ENCODE data around the gene CSTF1.

Gene CSTF1

DNA sequence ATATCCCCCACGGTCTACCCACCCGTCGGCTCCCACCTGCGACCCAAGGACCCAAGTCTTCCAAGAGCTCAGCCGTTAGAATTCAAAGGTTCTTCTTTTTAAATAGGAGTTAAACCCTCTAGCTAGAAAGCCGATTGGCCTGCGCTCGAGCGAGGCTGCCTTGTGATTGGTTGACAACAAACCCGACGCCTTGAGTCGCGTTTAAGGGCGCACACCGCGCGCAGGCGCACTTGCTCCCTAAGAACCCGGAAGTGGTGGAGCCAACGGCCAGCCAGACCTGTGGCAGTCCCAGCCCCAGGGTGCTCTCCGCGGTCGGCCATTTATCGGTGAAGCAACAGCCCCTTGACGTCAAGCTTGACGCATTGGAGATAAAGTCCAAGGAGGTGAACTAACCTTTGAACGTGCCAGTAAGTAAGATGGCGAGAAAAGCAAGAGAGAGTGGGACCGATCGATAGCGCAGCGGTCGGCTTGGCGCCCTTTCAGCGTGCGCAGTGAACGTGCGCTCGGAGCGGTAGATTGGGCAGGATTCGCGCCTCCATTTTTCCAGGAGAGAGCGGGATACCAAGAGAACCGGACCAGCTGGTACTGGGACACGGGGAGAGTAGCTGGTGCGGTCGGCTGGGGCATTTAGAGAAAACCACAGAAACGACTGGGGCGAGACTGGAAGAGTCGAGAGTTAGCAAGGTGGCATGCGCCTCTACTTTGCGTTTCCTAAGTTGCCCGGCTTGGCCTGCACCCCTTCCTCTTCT, at the start of gene CSTF1, which contains the start of gene AURKA:
Gene CSTF1 (plus strand): TSS at position 514 of the 749 bp plus-strand sequence. CDS start 2,908 bp downstream, outside the sequence.
Gene AURKA (minus strand): TSS at position 84 of the 749 bp plus-strand sequence. CDS start 4,018 bp downstream, outside the sequence.
- DNase-seq: peak; percentile 94

DNA sequence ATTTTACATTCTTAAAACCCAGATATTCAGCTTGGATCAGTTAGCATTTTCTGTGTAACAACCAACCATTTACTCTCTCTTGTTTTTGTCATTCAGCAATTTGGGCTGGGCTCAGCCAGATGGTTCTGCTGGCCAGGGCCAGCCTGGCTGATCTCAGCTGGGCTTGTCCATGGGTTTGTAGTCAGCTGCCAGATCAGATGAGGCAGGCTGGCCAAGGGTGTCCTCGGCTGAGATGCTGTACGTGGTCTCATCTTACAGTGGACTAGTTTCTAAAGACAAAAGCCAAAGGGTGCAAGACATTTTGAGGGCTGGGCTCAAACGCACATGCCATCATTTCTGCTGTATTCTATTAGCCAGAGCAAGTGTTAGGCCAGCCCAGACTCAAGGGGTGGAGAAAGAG, 49.7 kb upstream of the CSTF1 start:
- DNase-seq: no peak

DNA sequence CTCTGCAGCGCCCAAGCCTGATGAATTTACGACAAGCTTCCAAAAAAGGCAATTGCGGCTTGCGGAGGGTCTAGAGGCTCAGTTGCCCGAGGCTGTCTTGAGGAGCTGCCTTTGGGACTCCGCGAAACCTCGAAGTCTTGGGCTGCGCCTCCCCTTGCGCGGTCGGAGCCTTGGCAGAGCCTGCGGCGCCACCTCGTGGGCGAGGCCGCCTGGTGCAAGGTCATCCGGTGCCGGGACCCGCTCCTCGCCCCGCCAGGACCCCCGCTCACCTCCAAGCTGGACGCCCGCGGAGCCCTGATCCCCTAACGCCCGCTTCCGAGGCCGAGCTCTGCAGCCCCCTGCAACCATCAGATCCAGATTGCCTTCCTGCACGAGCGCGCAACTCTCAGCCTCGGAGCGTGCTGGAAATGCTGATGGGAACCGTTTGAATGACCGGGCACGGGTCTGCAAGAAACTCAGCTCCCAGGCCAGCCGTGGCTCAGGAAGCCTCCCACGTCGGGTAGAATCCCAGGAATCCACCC, 48.5 kb upstream of the CSTF1 start:
- no peak for DNase-seq

DNA sequence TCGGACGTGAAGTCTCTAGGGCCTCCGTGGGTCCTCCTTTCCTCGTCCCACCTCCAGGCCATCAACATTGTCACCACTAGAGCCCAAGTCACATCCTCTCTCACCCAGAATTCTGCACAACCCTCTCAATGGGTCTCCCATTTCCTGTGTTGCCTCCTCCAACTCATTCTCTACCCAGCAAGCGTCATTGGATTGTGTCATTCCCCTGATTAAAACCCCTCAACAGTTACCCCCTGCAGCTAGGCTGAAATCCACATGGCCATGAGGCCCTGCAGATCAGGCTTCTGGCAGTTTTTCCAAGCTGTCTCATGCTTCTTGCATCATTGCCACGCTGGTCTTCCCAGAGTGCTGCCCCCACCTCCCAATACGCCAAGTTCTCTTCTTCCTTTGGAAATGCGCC, 46.5 kb upstream of the CSTF1 start:
- DNase-seq: no peak

DNA sequence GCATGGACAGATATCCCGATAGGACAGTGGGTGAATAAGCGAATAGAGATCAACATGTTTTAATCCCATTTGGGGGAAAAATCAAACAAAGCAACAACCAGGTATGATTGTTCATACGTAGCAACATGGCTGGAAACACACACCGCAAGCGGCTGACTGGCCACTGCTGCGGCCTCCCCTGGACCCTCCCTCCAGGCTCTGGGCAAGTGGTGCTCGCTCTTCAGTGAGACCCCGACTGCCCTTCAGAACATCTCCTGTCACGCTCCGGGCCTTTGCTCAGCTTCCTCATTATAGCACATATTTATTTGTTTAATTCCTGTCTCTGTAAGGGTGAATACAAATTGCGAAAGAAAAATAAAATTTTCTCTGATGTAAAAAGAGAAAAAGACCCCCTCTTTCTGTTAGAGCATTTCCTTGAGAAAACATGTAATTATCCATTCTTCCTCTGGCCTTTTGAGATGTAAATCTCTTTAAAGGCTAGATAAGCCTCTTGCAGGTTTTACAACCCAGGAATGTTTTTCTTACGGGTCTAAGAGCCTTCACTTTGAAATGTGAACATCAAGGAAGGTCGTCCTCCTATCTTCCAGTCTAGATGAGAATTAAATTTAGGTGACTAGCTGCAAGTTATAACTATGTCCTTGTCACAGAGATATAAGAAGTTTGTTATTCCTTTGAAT, 44.7 kb upstream of the CSTF1 start:
- DNase-seq: no peak

DNA sequence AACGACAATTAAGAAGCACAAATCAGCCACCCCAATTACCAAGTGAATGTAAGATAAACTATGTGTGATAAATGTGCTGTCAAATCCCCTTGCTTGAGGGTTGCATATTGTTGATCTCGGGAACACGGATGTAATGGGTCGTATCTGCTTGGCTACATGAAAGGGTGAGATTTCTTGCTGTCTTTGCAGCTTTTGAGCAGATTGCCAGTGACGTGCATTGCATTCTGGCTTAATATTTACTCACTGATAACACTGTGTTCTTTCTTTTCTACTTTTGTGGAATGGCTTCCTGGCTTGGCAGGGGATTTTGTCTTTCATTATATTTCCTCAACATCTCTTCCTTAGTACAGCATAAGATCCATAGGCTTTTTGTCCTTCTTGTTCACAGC, 44.1 kb upstream of the CSTF1 start:
- peak; percentile 15 for DNase-seq

DNA sequence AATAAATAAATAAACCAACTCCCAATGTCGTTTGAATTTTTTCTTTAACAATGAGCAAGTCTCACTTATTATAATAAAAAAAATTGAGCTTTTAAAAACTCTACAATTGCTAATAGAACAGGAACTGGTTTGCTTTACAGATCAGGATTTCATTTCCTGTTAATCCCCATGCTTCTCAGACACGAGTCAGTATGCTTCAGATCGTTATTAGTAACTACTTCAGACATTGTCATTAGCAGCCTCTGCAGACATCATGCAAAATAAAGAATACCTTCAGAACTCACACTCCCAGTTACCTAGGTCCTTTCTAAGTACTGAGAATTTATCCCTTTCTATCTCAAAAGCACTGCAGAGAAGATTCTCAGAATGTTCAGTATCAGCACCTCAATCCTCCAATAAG, 43.7 kb upstream of the CSTF1 start:
- no peak for DNase-seq

DNA sequence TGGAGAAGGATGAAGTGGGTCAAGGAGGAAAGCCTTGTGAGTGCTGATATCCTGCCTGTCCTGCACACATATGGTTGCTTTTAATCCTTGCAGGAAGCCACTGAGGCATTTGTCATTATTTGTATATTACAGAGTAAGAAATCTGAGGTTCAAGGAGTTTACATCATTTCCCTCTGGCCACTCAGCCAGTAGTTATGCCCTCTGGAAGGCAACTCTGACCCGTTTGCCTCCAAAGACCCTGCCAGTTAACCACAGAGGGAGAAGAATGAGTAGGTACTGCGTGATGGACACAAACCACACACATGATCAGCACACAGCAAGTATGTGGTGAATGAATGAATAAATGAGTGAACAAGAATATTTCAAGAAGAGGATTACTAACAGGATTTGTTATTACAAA, 41.6 kb upstream of the CSTF1 start:
- no peak for DNase-seq

DNA sequence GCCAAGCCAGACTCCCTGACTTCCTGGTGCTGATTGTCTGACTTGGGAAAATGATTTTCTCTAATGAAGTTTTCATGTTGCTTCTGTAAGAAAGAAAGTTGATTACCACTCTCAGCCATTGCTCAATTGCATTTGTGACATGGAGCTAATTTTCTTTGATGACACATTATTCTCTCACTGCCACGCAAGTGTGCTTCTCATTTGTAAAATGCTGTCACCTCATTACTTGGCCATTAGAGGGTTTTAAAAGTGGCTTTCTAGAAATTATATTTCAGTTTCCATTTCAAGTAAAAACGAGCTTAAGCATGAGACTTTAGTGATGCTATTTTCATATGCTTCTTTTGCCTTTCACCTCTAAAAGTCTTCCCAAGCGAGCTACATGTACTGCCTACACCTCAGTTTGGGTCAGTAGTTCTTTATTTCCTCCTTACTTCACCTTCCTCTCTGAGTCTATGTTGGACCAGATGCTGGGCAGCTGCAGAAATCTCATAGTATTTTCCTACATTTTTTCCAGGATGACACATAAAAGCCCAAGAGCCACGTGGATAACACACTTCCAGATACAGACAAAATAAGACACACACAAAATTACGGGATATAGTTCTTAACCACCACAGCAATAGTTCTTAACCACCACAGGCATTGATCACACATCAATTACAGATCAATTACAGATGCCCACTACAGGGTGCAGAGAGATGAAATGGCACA, 39.9 kb upstream of the CSTF1 start:
- no peak for DNase-seq

DNA sequence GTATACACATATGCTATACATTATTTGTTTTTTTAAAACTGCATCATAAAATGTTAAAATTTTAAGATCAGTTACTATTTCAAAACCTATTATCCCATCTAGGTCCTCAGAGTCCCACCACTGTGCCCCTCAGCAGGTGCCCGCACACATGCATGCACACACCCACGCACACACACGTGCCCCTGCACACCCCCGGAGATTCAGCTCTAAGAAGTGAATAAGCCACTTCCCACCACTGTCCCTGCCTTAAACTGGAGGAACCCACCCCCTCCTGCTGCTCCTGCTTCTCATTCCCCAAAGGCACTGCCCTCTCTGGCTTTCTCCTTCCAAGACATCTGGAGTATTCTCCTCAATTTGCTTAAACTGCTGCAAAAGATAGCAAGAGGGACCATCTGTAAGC, 39.1 kb upstream of the CSTF1 start:
- DNase-seq: no peak

DNA sequence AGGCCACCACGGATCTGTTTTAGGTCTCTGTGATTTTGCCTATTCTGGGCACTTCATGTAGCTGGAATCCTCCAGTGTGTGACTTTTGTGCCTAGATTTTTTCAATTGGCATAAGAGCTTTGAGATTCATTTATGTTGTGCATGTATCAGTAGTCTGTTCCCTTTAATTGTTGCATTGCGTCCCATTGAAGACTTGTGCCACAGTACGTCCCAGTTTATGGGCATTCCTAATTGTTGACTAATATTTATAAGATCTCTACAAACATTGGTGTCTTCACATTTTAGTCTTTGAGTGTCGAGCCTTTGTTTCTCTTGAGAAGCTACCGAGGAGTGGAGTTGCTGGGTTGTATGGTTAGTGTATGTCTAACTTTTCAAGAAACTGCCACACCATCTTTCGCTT, 34.4 kb upstream of the CSTF1 start:
- DNase-seq: no peak

DNA sequence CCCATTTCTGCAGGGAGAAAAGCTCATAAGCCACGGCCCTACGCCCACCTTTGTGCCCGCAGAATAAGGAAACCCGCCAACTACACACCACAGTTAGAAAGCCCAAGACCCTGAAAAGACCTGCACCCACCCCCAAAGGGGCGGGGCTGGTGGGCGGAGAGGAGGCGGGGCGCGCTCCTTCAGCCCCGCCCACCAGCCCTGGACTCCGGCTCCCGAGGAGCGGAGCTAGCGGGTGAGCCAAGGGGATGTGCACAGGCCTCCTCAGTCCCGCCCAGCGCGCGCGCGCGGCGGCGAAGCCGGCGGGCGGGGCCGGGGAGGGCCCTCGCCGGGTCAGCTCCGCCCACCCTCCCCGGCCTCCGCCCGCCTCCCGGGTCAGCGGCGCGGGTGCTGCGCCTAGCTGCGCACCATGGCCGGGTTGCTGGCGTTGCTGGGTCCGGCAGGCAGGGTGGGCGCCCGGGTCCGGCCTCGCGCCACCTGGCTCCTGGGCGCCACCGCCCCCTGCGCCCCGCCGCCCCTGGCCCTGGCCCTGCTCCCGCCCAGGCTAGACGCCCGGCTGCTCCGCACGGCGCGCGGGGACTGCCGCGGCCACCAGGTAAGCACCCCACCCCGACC, 33.7 kb upstream of the CSTF1 start, which contains the start of gene FAM210B:
Gene FAM210B (plus strand): TSS at position 375 of the 612 bp plus-strand sequence. CDS start 32 bp downstream, at position 407.
- peak; percentile 81 for DNase-seq

DNA sequence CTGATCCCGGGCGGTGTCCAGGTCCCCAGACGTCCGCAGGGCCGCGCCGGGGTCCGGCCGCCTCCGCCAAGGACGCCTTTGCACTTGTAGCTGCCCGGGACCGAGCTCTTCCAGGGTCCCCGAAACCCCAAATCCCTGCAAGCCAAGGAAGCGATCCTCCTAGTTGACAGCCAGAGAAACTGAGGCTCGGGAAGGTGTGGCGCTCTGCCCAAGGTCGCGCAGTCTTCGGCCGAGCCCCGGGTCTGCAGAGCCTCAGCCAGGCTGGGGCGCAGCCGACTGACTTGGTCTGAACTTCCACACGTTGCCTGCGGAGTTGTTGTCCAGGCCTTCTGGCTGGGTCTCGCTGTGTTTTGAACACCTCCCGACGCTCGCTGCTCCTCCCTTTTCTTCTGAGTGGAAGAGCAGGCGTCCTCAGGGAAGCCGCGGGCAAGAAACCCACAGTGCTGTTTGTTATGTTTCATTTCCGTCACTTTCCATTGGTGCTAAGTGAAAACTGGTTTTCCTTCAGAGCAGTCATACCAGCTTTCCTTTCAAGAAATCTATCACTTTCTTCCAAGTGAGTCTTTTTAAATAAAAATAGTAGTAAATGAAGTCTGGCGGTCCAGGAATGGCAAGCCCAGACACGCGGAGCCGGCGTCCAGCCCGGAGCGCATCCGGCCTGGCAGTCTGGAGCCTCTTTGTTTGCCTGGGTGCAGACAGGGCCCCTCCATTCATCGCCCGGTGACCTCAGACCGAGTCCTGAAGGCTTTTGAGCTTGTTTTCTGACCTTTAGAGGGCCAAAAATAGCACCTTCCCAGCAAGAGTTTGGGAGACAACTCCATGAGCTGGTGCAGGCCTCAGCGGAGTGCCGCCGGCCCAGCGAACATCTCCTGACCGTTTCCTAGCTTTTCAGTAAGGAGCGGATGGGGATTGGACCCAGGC, 33.0 kb upstream of the CSTF1 start:
- peak; percentile 33 for DNase-seq

DNA sequence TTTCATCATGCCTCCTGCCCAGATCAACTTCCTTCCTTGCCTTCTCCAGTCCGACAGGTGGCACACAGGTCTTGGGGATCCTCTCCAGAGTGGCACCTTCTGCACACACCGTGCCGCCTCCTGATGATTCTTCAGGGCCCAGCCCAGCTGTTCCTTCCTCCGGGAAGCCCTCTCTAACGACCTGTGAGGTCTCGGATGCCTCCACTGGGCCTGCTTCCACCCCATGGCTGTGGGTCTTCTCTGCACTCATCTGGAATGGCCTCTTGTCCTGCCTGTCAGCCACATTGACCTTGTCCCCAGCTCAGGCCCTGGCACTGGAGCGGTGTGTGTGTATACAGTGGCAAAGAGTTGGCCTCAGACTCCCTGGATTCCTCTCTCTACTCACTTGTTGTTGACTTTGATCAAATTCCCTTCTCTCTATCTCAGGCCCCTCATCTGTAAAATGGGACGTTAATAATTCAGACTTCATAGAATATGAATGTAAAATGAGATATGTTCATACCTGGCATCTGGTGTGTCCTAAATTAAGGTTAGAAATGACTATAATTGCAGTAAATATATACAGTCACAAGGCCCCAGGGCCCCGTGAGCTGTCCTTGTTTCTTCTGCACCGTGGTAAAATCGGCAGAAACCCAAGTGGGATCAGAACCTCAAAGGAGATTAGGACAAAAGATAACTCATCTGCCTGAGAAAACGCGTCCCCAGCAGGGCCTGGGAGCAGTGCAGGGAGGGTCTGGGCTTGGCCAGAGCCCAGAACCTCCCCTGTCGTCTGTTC, 32.1 kb upstream of the CSTF1 start:
- no peak for DNase-seq

DNA sequence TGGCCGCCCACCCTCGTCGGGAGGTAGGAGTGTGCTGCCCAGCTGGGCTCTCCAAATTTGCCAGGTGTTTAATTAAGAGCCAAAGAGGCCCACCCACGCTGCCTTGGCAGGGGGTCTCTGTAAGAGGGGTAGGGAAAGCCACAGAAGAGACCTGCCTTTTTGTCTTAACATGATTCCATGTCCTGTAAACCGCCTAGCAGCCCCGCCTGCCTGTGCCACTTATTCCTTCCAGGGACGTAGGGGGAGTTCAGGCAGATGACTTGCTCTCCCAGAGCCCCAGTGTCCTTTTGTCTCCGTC, 31.6 kb upstream of the CSTF1 start:
- DNase-seq: no peak

DNA sequence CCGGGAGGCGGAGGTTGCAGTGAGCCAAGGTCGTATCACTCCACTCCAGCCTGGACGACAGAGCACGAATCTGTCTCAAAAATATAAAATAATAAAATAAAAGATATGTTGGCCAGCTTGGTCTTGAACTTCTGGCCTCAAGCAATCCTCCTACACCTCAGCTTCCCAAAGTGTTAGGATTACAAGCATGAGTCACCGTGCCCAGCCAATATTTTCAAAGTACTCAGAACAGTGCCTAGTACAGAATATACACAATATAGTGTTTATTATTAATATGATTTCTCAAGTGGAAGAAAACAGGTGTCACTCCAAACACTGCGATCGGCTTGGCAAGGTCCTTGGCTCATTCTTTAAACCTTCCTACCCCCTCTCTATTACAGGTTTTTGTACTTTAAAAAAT, 30.5 kb upstream of the CSTF1 start:
- no peak for DNase-seq

DNA sequence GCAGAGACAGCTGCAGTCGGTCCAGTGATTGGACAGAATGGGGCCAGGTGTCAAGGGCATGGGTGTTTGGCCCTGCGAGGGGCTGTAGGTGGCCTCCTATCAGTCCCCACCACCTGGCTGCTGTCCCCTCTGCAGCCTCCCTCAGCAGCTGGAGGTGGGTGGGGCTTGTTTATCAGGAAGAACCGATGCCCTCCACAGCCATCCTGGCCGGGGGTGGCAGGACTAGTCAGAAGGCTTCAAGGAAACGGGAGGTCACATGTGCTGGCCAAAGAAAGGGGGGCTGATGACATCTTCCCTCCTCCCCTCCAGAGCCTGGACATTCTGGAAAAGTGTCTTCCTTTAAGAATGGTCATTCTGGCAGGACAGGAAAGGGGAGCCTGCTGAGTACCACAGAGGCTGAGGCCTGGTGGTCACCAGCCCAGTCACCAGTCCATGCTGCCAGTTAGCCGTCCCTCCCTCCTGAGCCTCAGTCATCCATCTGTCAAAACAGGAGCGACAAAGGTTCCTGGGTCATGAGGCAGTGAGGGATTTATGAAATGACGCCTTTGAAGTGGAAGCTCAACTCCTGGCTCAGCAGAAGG, 29.5 kb upstream of the CSTF1 start:
- DNase-seq: no peak

DNA sequence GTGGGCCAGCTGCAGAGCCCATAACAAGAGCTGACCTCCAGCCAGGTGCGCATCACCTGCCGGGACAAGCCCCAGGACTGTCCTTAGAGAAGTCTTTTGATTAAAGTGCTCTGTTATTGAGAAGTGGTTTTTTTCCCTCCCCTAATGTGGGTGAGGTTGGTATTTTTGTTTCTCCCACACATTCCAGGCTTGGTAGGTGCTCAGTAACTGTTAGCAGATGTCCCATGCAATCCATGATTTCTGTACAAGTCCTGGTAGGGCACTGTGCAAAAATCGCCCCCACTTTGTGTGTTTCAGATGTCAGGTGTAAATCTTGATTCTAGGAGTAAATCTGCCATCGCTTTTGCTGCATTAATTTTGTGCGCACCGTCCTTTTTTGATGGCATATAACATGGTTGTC, 29.0 kb upstream of the CSTF1 start:
- DNase-seq: no peak

DNA sequence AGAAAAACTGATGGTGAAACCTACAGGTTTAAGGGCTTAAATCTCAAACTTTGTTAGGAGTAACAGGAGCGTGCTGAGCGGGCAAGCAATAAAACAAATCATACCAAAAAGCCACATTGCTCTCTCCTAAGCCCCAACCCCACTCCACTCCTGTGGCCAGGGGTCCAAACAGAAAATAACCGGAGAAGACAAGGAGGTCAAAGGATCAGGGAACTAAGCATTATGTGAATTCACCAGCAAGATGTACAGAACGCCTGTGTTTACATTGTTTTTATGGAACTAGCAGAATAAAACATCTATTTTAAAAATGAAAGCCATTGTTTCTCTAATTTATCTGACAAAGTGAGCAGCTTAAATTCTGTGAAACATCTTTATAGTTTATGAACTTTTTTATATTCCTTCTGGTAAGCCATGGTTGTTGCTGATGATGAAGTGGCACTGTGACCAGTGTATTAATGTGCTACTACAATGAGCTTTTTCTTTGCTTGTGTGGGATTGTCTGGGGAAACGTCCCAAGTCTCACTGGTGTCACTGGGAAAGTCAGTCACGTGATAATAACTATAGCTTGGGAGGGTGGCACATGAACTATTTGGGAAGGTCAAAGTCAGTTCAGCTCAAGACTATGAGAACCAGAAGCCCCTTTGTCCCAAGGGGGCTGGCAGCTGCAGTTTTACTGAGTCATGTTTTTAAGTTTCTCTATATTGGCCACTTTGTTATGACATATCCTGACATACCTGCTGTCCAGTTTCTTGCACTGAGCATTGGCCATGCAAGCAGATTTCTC, 23.9 kb upstream of the CSTF1 start:
- no peak for DNase-seq

DNA sequence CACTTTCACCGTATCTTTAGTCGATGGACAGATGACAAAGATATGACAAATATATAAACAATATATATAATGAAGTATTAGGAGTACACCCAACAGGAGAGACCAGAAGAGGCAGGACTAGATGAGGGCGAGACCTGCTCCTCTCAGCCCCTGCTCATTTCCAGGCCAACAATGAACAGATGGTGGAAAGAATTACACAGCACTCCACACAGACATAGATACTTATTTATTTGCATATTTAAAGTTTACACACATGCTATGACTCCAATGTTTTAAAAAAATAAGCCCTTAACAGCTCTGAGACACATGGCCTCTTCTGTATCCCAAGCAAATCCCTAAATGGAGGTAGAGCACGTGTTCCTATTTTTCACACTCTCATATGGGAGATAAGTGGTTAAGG, 23.3 kb upstream of the CSTF1 start:
- no peak for DNase-seq
